Measurements from ENCODE around the gene ZNF831. TPM values are rescaled to one million over a fixed set of nuclear protein-coding genes. Genes with fewer than 3 reads are reported as not detected.

Gene ZNF831
- total RNA-seq, 1 donor = not detected

GRCh38 chr20:59159091-59159490, 4.5 kb upstream of the ZNF831 start:
- DNase-seq (ENCODE audit: low read depth) = no peak
- no peak for TF ChIP-seq CTCF (IDR thresholded peaks at IDR 0.05; ENCODE audit: insufficient read depth, low read depth, low read length)

GRCh38 chr20:59159493-59160376, 3.9 kb upstream of the ZNF831 start:
- no peak for TF ChIP-seq CTCF (IDR thresholded peaks at IDR 0.05; ENCODE audit: insufficient read depth, low read depth, low read length)
- DNase-seq (ENCODE audit: low read depth) = no peak
- no peak overlapping the region for H3K4me3 ChIP-seq (ENCODE audit: low read depth, low read length)

More at GRCh38 chr20:59159091-59159490, 4.5 kb upstream of the ZNF831 start:
- H3K4me3 ChIP-seq (ENCODE audit: low read depth, low read length) = no peak overlapping the region

- TF ChIP-seq CTCF (IDR thresholded peaks at IDR 0.05; ENCODE audit: insufficient read depth, low read depth, low read length) = no peak
These were observed 3.1 kb upstream of the ZNF831 start for GRCh38 chr20:59160389-59161115.

GRCh38 chr20:59161721-59162120, 1.9 kb upstream of the ZNF831 start:
- no peak for DNase-seq (ENCODE audit: low read depth)
- no peak for TF ChIP-seq CTCF (IDR thresholded peaks at IDR 0.05; ENCODE audit: insufficient read depth, low read depth, low read length)
- H3K4me3 ChIP-seq (ENCODE audit: low read depth, low read length) = no peak overlapping the region

More at GRCh38 chr20:59160389-59161115, 3.1 kb upstream of the ZNF831 start:
- no peak for DNase-seq (ENCODE audit: low read depth)
- no peak overlapping the region for H3K4me3 ChIP-seq (ENCODE audit: low read depth, low read length)

- no peak for TF ChIP-seq CTCF (IDR thresholded peaks at IDR 0.05; ENCODE audit: insufficient read depth, low read depth, low read length)
- H3K4me3 ChIP-seq (ENCODE audit: low read depth, low read length) = no peak overlapping the region
- DNase-seq (ENCODE audit: low read depth) = no peak
These were observed 1.2 kb downstream of the ZNF831 start for GRCh38 chr20:59164686-59165391.

- TF ChIP-seq CTCF (IDR thresholded peaks at IDR 0.05; ENCODE audit: insufficient read depth, low read depth, low read length) = no peak
- no peak for DNase-seq (ENCODE audit: low read depth)
- H3K4me3 ChIP-seq (ENCODE audit: low read depth, low read length) = no peak overlapping the region
These were observed 1.8 kb downstream of the ZNF831 start for GRCh38 chr20:59165396-59165795.

Measured in fibroblast of villous mesenchyme (primary cell).